Erythroblast (primary cell): ENCODE data around the gene RIOK1.

Experiments
- GATA1 ChIP-seq: IDR thresholded peaks from 2 replicates; pipeline ENCODE4 v1.6.1; 2011; ENCODE audit warnings: low read depth, mild to moderate bottlenecking, control low read depth, low read length, moderate library complexity
- POLR2A ChIP-seq: IDR thresholded peaks from 2 replicates; pipeline ENCODE4 v1.6.1; 2011; ENCODE audit warnings: mild to moderate bottlenecking, low read length

GRCh38 chr6:7418238-7418905 lies 28.8 kb downstream of the RIOK1 start:
- TF ChIP-seq POLR2A (no peak), GATA1 (no peak)
